CD4-positive, alpha-beta T cell treated with Interleukin-15 for 4 hours (primary cell): Measurements from ENCODE around the gene APEX1.
A peak's percentile ranks its signal among the peaks of the same experiment; 100 is the strongest.
"Not testable (repeated sequence)": the region's sequence is repeated elsewhere in the genome, so short reads cannot be mapped to it uniquely, and the experiment has no call there.

Experiments
- DNase-seq: peaks from one replicate; pipeline ENCODE4 v3.0.0-alpha.2; 2020; ENCODE audit warnings: low spot score

Gene APEX1

DNA sequence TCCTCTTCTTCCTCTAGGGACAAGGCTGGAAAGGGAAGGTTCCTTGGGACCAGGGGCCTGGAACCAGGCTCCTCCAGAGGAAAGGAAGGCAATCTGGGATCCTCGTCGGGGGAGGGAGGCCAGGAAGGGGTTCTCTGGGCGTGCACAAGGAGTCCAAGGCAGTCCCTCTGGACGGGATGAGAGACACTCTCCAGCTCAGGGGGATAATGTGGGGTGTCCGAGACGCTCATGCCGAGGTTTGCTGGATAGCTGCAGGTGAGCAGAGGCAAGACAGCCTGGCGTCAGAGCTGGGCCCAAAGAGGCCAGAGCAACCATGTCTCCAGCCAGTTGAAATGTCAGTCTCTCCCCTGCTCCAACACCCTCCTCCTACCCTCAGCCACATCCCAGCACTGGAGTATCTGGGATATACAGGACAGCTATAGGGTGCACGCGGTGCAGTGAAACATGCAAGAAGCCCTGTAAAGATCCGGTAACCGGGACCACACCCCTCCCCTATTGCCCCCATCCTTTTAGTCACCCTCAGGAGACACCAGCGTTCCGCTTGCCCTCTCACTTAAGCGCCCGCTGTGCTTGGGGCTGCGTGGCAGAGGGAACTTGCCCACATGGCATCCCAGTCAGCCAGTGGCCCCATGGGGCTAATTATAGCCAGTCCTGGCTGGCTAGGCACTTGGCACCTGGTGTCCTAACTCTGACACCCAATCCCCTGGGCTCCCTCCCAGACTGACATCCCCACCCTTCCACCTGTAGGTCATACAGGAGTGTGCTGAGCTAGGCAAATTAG, 19.3 kb upstream of the APEX1 start, which contains the start of gene KLHL33:
KLHL33 (minus strand) TSS at position 585 of the 781 bp plus-strand sequence; CDS start at position 230, 355 bp downstream.
- DNase-seq, result no peak

DNA sequence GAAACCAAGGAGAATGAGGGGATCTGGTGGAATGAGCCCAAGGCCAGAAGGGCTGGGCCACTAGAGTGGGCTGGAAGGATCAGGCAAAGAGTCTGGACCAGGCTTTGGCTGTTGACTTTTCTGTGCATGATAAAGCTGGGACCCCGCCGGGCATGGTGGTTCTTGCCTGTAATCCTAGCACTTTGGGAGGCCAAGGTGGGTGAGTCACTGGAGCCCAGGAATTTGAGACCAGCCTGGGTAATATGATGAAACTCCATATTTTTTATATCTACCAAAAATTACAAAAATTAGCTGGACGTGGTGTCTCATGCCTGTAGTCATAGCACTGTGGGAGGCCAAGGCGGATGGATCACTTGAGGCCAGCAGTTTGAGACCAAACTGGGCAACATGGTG, 18.7 kb upstream of the APEX1 start:
- DNase-seq, result no peak

DNA sequence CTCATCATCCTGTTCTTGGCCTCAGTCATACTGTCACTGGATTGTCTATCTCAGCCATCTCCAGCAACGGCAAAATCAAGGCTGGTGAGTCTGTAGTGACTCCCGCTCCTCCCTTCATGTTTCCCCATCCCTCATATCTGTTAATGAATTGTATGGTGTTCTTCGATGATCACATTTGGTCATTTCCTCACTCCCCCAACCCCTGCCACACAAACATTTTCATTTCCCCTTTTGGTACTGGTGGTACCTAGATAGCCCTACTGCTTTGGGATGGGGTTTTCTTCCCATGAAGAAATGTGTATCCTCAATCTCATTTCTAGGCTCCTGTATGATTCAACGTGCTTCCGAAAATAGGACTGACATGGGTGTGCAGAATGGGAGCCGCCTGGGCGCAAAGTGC, 16.4 kb upstream of the APEX1 start:
- DNase-seq, result no peak

DNA sequence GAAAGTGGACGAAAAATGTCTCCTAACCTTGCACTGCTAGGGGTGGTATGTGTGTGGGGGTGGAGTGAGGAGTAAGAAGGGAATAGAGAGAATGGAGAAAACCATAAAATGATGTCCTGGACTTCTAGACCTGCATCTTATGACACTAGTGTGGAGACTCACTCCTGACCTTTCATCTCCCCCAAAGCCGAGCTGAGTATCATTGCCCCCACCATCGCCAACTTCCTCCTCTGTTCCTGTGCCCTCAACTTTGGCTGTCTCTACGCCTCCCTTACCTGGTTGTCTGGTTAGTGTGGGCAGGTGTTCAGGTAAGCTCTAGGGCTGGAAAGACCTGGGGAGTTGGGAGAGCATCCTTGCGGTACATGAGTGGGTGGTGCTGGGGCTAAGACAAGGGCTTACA, 14.6 kb upstream of the APEX1 start:
- no peak for DNase-seq

DNA sequence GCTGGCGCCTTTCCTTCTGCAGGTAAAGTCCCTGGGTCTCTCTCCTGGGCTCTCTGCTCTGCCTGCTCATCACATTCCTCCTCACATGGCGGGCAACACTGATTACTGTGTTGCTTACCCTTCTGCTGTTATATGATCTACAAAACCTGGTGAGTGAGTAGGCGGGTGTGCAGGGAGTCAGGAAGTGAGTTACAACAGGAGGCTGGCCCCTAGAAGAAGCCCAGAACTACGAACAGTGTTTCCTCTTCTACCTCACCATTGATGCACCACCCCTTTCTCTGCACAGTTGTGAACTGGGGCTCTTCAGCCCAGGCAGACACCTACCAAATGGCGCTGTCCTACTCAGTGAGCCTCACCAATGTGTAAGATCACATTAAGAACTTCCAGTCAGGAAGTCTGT, 14.1 kb upstream of the APEX1 start:
- peak; percentile 19 for DNase-seq

DNA sequence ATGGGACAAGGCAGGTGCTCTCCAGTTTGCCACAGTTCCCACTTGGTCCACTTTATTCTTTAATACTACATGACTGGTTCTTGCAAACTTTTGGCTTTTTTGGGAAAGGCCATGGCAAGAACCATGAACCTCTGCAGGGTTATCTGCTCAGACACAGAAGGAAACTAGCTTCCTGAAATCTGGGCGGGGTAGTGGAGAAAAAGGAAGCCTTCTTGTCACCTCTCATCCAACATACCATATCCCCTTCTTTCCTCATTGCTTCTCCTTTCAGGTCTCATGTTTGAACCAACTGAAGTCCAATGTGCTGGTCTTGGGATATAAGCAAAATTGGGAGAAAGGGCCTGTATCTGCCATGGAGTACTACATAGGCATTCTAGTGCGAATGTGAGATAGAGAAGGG, 13.6 kb upstream of the APEX1 start:
- DNase-seq, result no peak

DNA sequence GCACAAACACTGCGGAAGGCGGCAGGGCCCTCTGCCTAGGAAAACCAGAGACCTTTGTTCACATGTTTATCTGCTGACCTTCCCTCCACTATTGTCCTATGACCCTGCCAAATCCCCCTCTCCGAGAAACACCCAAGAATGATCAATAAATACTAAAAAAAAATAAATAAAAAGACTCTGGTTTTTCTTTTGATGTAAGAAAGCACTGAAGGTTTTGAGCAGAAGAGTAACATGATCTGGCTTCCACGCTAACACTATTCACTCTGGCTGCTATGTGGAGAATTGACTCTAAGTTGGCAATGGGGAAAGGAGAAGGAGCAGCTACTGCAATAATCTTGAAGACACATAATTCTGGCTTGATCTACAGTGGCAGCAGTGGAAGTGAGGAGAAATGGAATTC, 11.4 kb upstream of the APEX1 start:
- not testable (repeated sequence) for DNase-seq

DNA sequence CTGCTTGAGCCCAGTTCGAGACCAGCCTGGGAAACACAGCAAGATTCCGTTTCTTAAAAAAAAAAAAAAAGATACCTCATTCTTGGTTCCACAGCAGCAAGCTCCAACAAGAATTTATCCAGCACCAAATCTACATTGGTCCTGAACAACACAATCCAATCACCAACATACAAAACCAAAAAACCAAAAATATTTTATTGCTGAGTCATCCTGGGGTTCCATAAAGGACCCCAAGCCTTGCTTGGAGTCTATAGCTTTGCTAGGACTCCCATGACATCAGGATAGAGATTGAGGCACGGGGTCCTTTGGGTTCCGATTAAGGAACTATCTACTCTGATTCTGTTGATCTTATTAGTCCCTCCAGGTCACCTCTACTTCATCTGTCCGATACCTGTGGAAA, 8.1 kb upstream of the APEX1 start:
- DNase-seq, result no peak

DNA sequence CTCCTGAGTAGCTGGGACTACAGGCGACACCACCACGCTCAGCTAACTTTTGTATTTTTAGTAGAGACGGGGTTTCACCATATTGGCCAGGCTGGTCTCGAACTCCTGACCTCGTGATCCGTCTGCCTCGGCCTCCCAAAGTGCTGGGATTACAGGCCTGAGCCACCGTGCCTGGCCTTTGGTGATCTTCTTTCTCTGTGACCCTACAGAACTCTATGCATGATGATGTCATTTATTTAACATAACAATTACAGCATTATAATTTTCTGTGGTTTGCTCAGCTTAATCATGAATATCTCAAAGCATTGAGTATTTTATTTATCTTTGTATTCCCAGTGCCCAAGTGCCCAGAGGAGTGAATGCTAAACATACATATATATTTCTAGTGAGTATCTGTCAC, 2.2 kb upstream of the APEX1 start:
- DNase-seq, result not testable (repeated sequence)

DNA sequence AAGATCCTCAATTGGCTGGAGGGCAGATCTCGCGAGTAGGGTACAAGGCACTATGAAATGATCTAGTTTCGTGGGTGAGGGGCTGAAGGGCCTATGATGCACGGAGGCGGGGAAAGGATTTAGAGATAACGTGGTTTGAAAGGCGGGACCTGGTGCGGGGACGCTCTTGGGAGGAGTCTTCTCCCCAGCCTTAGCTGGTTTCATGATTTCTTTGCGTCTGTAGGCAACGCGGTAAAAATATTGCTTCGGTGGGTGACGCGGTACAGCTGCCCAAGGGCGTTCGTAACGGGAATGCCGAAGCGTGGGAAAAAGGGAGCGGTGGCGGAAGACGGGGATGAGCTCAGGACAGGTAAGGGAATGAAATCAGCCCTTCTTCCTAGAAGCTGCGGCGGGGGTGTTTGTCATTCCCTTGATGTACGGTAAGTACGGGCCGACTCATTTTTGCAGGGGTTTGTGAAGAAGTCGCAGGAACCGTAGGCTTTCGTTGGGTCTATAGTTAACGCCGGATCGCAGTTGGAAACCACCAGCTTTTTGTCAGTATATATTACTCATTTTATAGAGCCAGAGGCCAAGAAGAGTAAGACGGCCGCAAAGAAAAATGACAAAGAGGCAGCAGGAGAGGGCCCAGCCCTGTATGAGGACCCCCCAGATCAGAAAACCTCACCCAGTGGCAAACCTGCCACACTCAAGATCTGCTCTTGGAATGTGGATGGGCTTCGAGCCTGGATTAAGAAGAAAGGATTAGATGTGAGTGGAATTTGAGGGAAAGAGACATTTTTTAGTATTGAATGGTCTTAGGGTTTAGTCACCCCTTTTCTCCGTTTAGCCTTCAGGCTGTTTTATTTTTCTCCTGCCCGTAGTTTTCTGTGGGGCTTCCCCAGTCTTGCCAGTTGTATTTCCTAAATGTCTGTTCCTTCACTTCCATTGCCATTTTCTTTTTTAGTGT, 602 bp downstream of the APEX1 start:
- peak; percentile 35 for DNase-seq

DNA sequence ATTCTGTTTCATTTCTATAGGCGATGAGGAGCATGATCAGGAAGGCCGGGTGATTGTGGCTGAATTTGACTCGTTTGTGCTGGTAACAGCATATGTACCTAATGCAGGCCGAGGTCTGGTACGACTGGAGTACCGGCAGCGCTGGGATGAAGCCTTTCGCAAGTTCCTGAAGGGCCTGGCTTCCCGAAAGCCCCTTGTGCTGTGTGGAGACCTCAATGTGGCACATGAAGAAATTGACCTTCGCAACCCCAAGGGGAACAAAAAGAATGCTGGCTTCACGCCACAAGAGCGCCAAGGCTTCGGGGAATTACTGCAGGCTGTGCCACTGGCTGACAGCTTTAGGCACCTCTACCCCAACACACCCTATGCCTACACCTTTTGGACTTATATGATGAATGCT, 1.9 kb downstream of the APEX1 start:
- DNase-seq, result no peak

DNA sequence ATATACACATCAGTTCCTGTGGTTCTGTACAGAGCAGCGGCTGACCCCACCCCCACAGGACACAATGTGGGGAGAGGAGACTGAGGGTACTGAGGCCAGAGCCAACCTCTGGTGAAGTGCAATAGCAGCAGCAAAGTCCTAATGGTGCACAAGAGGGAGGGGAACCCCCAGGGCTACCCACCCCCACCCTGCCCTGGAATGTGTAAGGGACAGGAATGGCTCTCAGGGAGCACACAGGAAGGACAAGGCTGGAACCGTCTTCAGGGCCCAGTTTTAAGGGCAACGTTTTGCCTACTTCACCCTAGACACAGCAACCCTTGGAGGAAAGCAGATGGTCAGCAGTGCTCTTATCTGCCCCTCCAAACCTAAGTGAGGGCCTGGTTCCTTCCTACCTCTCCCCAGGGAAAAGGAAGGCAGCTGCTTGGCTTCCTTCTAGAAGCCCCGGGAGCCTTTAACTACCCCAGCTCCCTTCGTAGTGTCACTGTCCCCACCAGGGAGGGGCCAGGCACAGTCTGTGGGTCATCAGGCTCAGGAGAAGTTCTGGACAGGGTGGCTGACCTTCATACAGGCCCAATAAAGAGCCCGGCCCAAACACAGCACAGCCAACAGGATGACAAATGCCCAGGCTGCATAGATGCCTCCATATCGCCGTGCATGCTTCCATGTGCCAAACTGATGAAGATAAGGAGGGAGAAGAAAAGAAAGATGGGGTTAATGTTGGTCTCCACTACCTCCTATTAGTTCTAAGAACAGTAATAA, 3.2 kb downstream of the APEX1 start:
- no peak for DNase-seq

DNA sequence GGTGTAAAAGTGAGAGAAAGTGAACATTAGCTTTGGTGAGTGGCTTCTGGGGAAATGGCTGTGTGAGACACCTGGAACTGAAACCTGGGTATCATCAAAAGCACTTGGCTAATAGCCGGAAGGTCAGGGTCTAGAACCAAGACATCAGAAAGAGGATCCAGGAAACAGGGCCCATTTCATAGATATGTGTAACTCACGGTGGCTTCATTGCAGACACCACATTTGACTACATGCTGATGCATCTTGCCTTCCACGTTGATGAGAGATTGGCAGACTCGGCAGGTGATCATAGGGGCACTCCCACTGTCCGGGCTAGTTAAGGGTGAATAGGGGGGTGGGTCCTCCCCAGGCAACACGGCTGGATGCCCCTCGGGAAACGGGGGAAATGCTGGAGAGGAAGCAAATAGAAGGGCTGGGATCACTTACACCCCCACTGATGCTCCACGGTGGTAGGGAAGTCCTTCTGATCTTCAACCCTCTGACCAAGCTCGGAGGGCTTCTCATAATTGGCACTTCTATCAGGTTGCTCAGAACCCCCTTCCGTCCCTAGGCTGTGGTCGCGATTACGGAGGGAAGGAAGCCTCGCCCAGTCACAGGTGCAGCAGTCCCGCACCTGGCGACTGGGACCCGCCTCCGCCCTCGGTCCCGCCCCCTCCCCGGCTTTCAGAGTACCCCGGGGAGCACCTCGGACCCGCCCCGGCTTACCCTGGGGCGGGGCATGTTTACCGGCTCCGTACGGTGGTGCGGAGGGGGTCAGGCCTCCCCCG, 5.6 kb downstream of the APEX1 start:
- DNase-seq, result peak; percentile 57

DNA sequence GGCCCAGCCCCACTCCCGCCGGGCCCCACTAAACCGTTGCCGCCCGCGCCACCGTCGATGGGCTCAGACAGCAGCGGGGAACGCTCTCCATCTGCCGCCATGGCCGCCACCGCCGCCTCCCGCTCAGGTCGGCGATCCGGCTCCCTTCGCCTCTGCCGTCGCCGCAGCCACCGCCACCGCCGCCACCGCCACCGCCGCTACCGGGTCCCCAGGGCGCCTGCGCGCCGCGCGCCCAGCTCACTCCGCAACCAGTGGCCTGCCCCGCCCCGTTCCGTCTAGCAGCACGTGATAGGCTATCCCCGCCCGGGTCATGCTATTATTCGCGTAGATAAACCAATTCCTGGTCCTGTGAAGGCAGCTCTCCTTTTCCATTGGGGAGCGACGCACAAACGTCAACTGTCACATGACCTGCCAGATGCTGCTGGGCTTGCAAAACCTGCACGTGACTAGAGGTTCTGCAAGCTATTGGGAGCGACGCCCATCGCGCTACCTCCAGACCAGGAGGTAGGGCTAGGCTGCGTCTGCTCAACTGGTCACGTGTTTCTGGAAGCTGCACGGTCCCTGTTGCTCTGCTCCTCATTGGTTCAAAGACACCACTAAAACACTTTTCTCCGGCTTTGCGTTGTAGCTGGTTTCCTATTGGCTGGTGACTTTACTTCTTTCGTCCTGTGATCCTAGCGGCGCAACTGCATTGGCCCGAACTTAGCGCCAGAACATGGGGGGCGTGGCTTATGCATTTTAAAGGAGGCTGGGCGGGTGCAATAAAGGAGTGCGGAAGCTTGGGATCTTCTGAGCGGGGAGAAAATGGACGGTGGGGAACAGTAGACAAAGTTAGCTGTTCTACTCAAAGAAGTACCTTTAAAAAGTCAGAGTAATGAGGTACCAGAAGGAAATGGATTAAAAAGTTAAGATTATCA, 6.5 kb downstream of the APEX1 start, which contains the start of gene PIP4P1:
PIP4P1 (minus strand) TSS at position 210 of the 917 bp plus-strand sequence; CDS start at position 101, 109 bp downstream.
- peak; percentile 99 for DNase-seq

DNA sequence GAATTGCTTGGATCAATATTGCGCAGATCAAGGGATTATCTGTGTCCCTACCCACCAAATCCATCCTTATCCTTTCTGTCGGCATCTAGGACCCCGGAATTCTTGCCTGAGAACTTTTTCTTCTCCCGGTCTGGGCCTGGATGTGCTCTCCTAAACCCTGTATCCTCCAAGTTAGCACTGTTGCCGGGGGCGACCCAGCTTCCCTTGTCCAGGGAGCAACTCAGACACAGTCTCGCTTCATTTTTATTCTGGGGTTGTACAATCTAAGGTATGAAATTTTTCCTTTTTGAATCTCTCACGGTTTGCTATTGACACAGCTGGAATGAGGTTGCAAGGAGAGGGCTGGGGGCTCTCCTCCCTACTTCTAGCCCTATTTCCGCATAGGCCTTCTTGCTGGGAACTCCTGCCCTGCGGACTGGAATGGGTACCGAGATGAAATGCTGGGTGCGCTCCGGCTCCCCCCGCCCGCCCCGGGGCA, 13.8 kb downstream of the APEX1 start:
- DNase-seq, result no peak

DNA sequence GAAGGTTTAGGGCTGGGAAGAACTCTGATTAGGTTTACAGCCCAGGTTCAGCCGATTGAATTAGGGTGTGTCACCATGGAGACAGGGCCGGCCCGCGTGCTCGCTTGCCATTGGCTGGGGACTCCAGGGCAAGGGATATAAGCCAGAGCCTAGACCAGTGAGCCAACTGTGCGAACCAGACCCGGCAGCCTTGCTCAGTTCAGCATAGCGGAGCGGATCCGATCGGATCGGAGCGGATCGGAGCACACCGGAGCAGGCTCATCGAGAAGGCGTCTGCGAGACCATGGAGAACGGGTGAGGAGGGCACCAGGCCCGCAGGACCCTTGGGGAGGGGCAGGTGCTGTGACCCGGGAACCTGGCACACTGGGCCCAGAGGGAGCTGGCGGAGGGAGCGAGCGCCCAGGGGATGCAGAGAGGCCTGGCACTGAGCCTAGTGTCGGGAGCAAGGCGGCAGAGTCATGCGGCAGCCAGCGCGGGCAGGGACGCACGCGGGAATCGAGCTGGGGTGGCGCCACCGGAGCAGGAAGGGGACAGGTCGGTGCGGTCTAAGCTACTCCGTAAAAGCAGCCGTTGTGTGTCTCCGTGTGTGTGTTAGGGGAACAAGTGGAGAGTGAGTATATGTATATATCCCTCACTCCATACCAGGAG, 14.3 kb downstream of the APEX1 start, which contains the start of gene PNP:
PNP (plus strand) TSS at position 165 of the 648 bp plus-strand sequence; CDS start at position 284, 119 bp downstream.
- peak; percentile 93 for DNase-seq

DNA sequence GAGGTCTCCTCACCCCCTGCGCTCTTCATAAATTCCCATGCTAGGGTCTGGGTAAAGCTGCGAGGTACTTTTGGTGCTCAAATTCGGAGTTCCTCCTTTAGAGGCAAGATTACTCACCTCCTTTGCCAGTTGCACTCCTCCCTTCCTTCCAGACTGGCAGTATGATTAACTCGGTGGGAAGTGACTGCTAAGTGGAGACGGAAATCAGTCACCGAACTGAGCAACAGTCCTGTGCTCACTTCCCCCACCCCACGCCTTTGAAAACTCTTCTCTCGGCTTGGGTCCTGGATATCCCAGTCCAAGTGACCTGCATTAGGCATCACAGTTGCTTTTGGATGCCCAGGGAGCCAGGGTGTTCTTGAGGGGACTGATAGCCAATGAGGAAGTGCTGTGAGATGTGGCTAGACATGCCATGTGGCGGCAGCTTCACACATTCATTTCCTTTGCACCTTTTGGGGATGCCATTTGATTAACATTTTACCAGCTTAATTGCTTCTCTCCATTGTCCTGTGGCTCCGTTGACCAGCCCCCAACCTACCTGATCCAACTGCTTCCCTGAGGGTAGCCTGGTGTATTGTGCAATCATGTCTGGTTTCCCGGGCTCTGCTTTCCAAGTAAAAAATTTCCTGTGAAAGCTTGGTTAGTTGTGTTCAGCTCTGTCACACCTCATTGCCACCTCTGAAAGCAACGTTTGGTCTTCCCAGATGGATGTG, 15.0 kb downstream of the APEX1 start:
- DNase-seq, result peak; percentile 81

DNA sequence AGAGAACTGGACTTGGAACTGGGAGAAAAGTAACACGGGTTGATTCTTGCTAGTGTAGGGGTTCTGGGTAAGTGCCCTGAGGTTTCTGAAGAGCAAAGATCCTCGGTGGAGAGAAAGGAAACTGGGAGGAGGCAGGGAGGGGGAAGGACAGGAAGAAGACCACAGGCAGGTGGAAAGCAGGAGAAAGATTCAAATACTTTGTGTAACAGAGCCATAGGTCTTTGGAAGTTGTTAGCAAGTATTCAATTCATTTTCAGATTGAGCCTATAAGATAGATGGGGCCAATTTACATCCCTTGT, 15.5 kb downstream of the APEX1 start:
- no peak for DNase-seq
